Muscle of arm (tissue), 12 donors: ENCODE data around the gene TTC39B. TPM values are rescaled to one million over a fixed set of nuclear protein-coding genes. Genes with fewer than 3 reads are reported as not detected.
A peak's percentile ranks its signal among the peaks of the same experiment; 100 is the strongest.

Source experiments
- DNase-seq: peaks from one replicate; pipeline ENCODE4 v3.0.0-alpha.2; 2013
- polyA plus RNA-seq, 12 donors: library from polyadenylated mRNA; unstranded; fragments of 120-200 nt; gene quantifications; one replicate each; pipeline ENCODE4 v1.2.1, GENCODE V29; 2013; ENCODE audit not compliant: insufficient read length in 12 of 12

The TTC39B gene
- polyA plus RNA-seq, 12 donors: 2.0 to 6.3 (median 2.8) TPM; not detected in 1

- DNase-seq: no peak
These were observed 77.6 kb downstream of the TTC39B start for GRCh38 chr9:15229409-15229808.

GRCh38 chr9:15227491-15227890 is 79.5 kb downstream of the TTC39B start:
- no peak for DNase-seq

GRCh38 chr9:15225564-15226126 is 81.4 kb downstream of the TTC39B start:
- DNase-seq: no peak

GRCh38 chr9:15222313-15222712 is 84.7 kb downstream of the TTC39B start:
- no peak for DNase-seq

GRCh38 chr9:15221746-15222145 is 85.3 kb downstream of the TTC39B start:
- no peak for DNase-seq

- DNase-seq: no peak
These were observed 86.2 kb downstream of the TTC39B start for GRCh38 chr9:15220658-15221318.

- DNase-seq: no peak
These were observed 87.5 kb downstream of the TTC39B start for GRCh38 chr9:15219546-15219945.

- DNase-seq: no peak
These were observed 88.0 kb downstream of the TTC39B start for GRCh38 chr9:15218994-15219393.

GRCh38 chr9:15213249-15213648 is 93.8 kb downstream of the TTC39B start:
- DNase-seq: no peak

GRCh38 chr9:15211815-15212495 is 95.1 kb downstream of the TTC39B start:
- DNase-seq: no peak

- DNase-seq: peak; percentile 78
These were observed 95.7 kb downstream of the TTC39B start for GRCh38 chr9:15211160-15211814.

GRCh38 chr9:15206903-15207696 is 99.9 kb downstream of the TTC39B start:
- DNase-seq: no peak

GRCh38 chr9:15205632-15206420 is 101.2 kb downstream of the TTC39B start:
- DNase-seq: no peak

GRCh38 chr9:15203581-15203980 is 103.4 kb downstream of the TTC39B start:
- DNase-seq: no peak

GRCh38 chr9:15200111-15200510 is 106.9 kb downstream of the TTC39B start:
- no peak for DNase-seq

GRCh38 chr9:15192856-15193255 is 114.2 kb downstream of the TTC39B start:
- no peak for DNase-seq

- DNase-seq: no peak
These were observed 115.6 kb downstream of the TTC39B start for GRCh38 chr9:15191378-15191777.

- DNase-seq: no peak
These were observed 117.5 kb downstream of the TTC39B start for GRCh38 chr9:15189481-15189880.

- DNase-seq: no peak
These were observed 119.4 kb downstream of the TTC39B start for GRCh38 chr9:15187589-15187988.

GRCh38 chr9:15182730-15183129 is 124.3 kb downstream of the TTC39B start:
- peak; percentile 26 for DNase-seq

GRCh38 chr9:15182101-15182551 is 124.9 kb downstream of the TTC39B start:
- DNase-seq: peak; percentile 54
